GM18498 (cell line): Measurements from ENCODE around the gene COL6A2.

Experiments
- ATAC-seq: cut with Tn5 transposase; IDR thresholded peaks from one replicate; pipeline ENCODE4 v1.9.1; 2021; ENCODE audit warnings: mild to moderate bottlenecking, moderate library complexity; ENCODE audit not compliant: unreplicated experiment

The COL6A2 gene

DNA sequence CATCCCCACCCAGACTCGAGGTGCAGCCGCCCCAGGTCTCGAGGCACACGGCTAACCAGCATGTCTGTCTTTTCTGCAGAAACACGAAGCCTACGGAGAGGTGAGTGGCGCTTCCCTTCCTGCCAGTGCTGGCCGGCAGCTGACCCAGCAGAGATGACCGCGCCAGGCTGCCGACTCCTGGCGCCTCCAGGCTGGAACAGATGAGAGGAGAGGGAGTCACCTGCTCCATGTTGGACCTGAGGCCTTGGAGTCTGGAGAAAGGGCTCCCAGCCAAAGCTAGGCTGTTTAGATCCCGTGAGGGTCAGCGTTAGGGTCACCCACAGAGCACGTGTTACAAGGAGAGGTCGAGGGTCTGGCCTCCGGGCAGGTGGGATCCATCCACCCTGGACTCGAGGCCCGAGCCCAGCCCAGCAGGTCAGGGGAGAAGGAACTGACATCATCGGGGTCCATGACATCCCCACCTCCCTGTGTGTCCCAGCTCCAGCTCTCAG lies 14.9 kb downstream of the COL6A2 start:
- ATAC-seq, result no peak

DNA sequence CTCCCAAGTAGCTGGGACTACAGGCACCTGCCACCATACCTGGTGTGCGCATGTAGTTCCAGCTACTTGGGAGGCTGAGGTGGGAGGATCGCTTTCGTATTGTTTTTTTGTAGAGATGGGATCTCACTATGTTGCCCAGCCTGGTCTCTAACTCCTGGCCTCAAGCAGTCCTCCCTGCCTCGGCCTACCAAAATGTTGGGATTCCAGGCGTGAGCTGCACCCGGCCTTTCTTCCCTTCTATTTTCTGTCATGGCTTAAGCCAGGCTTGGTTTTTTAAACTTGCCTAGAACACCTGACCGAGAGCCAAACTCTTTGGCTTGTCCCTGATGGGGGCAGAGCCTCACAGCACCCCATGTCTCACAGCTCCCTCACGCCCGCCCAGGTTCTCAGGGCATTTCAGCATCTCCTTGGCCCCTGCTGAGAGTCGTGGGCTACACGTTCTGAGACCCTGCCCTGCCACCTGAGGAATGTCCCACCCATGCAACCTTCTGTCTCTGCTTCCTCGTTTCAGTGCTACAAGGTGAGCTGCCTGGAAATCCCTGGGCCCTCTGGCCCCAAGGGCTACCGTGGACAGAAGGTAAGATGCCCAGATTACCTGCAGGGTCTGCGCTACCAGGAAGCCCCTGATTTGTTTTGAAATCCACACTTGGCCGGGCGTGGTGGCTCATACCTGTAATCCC lies 15.7 kb downstream of the COL6A2 start:
- ATAC-seq, result no peak

DNA sequence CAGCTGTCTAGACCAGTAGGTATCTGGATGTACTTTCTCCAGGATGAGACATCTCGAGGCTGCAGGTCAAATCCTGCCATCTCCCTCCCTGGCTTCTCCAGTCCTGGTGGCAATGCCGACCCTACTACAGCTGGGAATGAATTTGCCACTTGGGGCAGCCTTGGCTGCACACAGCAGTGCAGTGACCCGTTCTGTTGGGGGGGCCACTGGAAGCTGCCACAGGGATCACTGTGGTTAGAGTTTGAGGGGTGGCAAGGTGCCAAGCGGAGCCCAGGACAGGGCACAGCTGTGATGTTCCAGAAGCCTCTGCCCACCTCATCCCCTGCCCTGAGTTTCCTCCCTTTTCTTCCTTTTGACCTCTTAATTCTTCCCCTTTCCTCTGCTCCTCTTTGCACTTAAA lies 17.1 kb downstream of the COL6A2 start:
- ATAC-seq, result no peak

DNA sequence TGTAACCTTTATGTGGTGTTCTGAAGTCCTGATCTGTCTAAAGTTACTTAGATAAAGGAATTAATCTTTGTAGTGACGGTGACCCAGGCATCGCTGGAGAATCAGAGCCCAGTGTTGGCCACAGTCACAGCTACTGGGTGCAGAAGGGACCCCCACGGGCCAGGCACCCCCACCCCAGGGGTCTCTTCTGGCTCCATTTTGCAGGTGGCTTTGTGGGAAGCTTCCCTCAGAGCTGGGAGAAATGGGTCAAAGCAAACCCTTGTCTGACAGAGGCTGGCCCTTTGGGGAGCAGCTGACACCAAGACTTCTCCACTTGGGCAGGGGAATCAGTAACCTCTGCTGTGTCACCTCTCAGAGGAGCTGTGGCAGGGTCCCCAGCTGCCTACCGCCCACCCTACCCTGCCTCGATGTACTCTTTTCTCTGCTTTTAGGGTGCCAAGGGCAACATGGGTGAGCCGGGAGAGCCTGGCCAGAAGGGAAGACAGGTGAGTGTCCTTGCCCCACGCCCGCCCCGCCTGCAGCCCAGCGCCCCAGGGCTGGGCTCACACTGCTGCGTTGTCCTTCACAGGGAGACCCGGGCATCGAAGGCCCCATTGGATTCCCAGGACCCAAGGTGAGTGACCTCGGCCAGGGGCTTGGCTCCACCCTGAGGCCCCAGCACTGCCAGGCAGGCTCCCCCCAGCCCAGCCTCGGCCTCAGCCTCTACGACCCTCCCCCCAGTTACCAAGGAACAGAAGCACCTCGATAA lies 17.7 kb downstream of the COL6A2 start:
- no peak for ATAC-seq

DNA sequence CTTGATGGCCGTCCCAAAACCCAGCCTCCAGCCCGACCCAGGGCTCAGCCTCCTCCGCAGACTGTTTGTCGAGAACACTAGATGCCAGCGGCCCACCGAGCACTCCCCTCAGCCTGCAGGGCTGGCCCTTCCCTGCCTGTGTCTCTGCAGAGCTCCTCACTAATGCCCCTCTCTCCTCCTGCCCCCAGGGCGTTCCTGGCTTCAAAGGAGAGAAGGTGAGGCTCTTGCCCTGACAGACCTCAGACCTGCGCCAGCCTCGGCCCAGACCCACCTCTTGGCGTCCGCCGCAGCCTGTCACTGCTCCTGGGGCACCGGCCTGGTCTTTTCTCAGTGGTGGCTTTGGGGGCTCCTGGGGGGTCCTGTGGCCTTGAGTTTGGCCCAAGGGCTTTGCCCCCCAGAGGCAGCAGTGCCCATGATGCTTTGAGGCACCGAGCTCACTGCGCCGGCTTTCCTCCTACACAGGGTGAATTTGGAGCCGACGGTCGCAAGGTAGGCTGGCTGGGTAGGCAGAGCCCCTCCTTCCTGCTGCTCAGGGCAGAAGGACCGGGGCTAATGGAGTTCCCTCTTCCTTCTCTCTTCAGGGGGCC lies 18.4 kb downstream of the COL6A2 start:
- no peak for ATAC-seq

DNA sequence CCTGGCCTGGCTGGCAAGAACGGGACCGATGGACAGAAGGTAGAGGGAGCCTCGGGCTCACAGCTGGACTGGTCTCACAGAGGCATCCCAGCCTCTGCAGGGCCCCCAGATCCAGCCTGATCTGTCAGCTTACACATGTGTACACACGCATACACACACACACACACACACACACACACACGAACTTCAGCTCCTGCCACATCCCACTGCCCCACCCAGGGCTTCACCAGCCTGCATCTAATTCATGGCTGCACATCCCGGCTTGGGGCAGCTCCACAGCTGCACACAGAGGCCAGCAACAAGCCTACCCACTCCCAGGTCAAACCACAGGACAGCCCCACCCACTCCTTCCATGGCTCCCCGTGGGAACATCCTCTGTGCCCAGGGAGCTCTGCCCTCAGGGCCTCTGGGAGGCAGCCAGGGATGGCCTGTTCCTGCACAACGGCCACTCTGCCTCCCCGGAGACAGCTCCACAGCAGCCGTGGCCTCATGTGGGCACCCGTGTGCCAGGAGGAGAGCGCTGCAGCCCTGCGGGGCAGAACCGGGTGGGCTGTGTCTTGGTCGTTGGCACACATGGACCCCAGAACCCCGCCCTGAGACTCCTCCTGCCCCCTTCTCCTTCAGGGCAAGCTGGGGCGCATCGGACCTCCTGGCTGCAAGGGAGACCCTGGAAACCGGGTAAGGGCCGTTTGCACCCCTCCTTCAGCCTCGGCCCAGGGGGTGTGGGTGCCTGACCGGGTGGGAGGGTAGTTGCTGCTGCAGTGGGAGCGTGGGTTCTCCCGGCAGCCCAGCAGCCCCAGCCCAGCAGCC lies 19.1 kb downstream of the COL6A2 start:
- no peak for ATAC-seq

DNA sequence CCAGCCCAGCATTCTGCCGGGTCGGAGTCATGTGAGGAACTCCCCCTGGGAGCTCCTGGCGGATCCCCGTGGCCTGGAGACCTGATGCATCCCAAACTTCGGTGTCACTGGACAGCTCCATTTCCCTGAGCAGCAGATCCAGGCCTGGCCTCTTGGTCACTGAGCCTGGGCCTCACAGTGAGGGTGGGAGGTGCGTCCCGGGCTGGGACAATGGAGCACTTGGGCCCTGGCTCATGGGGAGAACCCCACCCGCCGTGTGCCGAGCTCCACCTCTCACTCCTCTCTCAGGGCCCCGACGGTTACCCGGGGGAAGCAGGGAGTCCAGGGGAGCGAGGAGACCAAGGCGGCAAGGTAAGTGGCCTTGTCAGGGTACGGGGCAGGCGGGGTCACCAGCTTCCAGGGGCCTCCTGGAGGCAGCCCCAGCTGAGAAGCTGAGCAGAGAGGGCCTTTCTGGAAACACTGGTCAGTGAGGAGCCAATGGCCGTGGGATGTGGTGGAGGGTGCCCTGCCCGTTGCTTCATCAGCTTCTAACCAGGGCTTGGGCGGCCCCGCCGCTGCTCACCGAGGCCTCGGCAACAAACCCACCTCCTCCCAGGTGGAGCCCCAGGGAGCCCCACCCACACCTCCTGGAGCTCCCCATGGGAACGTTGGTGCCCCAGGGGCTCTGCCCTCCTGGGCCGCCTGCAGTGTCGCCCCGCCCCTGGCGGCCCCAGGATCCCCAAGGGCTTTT lies 19.8 kb downstream of the COL6A2 start:
- ATAC-seq, result no peak

DNA sequence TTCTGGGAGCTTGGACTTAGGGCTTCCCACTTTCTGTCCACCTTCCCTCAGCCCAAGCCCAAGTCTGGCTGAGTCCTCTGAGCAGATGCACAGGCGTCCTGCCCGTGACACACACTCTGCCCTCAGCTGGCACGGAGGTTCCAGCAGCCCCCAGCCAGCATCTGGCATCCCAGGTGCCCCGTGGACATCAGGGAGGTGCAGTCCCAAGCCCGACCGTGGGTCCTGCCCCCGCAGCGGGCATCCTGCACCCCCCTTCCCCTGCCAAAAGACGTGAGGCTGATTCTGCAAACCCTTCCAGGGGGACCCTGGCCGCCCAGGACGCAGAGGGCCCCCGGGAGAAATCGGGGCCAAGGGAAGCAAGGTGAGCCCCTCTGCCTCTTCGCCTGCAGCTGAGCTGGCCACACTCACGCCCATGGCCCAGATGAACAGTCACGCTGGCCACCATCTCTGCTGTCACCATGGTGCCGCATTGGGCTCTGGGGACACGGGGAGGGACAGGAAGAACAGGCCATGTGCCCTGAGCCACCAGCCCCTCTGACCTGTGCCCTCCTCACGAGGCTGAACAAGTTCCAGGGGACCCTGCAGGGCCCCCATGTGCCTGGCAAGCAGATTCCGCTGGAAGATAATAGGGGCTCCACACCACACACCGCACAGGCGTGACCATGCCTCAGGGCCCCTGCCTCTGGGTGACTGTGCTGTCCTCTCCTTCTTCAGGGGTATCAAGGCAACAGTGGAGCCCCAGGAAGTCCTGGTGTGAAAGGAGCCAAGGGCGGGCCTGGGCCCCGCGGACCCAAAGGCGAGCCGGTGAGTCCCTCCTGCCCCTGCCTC lies 20.6 kb downstream of the COL6A2 start:
- no peak for ATAC-seq

DNA sequence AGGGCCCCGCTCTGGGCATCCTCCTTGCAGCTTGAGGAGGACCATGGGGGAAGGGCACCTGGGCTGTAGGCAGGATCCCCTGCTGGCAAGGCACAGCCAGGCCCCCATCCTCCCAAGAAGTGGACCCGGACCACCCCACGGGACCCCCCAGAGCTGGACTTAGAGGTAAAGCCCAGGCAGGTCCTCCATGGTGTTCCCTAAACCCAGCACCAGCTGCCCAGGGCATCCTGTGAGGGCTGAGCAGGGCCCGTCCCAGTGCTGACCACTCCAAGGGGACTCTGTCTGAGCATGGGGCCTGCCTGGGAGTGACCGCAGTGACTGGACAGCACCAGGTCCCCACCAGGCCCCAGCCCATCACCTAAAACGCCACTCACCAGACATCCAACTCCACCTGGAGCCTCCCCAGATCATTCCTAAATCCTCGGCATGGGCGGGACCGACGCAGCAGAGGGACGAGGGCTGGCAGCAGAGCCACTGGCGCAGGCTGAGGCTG lies 21.3 kb downstream of the COL6A2 start:
- ATAC-seq, result no peak

DNA sequence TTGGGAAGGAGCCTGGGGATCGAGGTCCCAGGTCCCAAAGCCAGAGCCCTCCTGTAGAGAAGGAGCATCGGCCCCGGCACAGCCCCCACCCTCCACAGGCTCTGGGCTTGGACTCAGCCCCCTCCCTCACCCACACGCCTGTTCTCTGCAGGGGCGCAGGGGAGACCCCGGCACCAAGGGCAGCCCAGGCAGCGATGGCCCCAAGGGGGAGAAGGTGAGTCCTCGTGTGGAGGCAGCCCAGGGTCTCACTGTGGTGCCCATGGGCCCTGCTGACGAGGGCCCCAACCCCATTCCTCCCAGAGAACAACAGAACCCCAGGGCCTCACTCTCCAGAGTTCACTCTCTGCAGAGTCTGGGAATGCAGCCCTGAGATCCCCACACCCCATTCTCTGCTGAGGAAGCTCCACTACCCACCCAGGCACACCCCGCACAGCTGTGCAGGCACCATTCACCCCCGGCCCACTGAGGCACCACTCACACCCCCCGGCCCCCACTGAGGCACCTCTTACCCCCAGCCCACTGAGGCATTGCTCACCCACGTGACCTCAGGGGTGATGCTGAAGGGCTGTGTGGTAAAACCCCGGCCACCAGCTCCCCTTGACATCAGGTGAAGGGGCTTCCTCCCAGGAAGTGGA lies 21.8 kb downstream of the COL6A2 start:
- ATAC-seq, result no peak

DNA sequence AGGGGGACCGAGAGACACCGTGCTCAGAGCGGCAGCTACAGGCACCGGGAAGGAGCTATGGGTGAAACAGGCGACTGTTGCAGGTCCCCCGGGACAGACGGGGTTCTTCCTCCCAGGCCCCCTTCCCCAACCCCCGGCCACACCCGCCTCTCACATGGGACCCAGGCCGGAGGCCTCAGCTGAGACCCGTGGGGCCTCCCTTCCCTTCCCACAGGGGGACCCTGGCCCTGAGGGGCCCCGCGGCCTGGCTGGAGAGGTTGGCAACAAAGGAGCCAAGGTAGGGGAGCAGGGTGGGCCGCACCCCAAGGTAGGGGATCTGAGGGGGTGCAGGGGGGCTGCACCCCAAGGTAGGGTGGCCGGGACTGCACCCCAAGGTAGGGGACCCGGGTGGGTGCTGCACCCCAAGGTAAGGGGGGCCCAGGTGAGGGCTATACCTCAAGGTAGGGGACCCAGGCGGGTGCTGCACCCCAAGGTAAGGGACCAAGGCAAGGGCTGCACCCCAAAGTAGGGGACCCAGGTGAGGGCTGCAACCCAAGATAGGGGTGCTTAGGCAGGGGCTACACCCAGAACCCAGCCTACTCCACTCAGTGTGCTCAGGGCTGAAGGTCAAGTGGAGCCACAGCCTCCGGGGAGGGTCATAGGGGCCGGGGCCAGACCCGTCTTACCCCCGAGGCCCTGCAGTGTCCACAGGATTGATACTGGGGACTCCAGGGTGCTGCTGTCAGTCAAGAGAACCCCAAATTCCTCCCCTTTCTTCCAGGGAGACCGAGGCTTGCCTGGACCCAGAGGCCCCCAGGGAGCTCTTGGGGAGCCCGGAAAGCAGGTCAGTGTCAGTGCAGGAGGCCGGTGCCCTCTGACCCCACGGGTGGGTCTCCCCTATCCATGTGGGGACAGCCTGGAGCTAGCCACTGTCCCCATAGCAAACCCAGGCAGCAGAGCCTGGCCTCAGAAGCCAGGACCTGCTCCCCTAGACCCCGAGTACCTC lies 22.7 kb downstream of the COL6A2 start:
- ATAC-seq, result no peak

DNA sequence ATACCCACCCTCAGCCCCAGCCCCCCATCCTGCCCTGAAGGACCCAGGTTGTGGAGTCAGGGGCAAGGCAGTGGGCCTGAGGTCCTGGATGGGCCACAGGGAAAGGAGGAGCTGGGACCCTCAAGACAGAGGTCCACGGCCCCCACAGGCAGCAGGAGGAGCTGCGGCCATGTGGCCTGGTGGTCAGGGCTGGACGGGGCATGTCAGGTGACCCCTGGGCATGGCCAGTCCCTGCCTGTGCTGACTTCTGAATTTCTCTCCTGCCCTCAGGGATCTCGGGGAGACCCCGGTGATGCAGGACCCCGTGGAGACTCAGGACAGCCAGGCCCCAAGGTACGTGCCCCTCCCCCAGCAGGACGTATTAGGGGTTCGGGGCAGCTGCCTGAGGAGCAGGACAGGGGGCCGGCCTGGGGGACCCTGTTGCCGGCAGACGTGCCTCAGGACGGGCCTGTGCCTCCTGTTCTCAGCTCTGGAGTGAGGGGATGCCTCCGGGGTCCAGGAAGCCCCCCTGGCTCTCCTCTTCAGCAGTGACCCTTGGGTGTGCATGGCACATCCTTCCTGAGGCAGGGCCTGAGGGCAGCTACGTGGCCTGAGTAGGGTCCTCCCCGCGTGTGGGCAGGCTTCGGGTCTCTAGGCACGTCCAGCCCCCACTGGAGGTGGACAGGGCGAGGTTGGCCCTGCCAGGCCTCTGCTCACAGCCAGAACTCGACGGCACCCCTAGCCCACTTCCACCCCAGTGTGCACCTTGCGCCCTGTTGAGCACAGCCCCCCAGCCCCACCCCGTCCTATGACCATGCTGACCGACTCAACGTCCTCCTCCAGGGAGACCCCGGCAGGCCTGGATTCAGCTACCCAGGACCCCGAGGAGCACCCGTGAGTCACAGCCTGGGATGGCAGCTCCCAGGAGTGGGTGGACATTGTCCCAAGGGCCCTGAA lies 23.6 kb downstream of the COL6A2 start:
- ATAC-seq, result no peak

DNA sequence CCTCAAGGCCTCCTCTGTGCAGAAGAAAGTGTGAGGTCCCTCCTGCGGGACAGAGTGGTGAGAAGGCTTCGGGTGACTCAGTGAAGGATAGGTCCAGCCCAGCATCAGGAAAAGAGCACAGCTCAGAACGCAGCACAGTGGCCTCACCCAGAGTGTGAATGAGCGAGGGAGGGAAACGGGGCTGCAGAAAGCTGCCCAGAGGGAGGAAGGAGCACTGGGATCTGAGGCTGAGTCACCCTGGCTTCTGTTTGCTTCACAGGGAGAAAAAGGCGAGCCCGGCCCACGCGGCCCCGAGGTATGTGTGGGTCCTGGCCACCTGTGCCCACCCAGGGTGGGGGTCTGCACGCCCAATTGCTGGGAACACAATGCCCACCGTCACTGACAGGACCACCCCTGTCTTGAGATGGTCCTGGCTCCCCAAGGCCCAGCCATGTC lies 24.3 kb downstream of the COL6A2 start:
- ATAC-seq, result no peak

DNA sequence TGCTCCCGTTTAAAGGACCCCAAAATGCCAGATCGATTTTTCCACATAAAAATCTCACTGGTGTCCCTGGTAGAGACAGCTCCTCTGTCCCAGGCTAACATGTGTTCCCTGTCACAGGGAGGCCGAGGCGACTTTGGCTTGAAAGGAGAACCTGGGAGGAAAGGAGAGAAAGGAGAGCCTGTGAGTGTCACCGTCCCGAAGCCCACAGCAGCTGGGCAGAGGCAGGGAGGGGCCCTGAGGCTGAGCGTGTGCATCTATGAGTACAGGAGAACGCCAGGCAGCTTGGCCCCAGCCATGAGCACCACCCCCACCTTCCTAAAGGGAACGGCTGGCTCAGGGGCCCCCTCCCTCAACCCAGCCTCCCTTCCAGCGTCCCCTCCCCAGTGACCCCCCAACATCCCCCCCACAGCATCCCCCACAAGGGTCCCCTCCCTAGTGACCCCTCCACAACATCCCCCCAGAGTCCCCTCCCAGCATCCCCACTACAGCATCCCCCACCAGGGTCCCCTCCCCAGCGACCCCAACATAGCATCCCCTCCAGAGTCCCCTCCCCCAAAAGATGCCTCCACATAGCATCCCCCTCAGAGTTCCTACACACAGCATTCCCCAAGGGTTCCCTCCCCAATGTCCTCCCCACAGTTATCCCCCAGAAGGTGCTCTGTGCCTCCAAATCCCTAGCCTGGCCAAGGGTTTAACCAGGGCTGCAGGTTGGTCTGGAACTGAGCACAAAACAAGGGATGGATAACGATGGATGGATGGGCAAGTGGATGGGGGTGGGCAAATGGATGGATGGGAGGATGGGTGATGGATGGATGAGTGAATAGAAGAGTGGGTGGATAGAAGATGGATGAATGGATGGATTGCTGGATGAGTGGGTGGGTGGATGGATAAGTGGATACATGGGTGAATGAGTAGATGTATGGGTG lies 25.1 kb downstream of the COL6A2 start:
- ATAC-seq, result no peak

DNA sequence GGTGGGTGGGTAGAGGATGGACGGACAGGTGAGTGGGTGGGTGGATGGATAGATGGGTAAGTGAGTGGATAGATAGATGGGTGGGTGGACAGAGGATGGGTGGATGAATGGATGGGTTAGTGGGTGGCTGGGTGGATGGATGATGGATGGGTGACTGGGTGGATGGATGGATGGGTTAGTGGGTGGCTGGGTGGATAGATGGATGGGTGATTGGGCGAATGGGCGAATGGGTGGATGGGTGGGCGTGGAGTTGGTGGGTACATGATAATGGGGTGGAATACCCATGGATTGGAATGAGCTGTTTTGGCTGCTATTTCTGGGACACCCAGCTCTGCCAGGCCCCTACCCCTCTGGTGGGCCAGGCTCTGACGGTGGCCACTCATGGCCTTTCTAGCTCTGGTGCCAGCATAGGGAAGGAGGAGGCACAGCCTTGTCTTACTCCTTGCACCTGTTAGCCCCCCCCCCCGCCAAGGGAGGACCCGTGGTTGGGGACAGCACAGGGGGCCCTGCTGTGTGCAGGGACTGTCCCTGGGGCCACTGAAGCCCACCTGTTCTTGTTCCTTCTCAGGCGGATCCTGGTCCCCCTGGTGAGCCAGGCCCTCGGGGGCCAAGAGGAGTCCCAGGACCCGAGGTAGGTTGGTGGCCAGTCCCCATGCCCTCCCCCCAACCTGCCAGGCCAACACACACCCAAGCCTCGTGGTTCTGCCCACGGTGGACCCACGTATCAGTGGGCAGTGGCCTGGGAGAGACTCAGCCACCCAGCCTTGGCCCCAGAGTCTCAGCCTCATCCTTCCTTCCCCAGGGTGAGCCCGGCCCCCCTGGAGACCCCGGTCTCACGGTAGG lies 26.4 kb downstream of the COL6A2 start:
- no peak for ATAC-seq
